AG09319 (cell line): ENCODE measurements around the gene TRIM29.

Experiments
- DNase-seq: peaks from one replicate; pipeline ENCODE4 v3.0.0-alpha.2; 2010; ENCODE audit warnings: low read depth; ENCODE audit errors: extremely low read depth
- TF ChIP-seq, protein P1 (sequence below): IDR thresholded peaks from 2 replicates; pipeline ENCODE4 v1.5.1; 2011; ENCODE audit warnings: low read depth, mild to moderate bottlenecking, inconsistent platforms, low read length, moderate library complexity

TRIM29 gene

DNA sequence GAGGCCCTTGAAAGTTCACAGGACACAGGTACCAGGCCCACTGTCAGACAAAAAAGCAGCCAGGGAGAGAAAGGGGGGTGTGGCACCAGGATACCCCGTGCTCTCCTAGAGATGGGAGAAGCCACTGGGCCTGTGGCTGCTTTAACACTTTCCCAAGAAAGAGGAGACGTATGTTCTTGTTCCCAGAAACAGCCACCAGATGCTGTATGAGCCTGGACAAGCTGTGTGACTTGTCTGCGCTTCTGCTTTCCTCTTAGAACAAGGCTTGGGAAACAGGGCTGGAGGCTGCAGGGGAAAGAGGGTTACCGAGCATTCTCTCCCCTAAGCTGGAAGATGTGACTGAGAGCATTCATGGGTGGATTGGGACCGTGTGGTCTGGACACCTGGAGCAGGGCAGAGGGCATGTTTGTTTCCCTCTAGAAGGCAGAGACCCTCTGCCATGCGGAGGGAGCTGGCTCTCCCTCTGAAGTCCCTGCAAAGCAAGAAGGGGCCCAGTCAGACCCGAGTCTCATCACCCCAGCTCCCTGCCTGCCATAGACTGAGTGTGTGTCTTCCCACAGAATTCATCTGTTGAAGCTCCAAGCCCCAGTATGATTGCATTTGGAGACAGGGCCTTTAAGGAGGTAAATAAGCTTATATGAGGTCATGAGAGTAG lies 74.1 kb downstream of the TRIM29 start:
- no peak for DNase-seq
- TF ChIP-seq, protein P1, sequence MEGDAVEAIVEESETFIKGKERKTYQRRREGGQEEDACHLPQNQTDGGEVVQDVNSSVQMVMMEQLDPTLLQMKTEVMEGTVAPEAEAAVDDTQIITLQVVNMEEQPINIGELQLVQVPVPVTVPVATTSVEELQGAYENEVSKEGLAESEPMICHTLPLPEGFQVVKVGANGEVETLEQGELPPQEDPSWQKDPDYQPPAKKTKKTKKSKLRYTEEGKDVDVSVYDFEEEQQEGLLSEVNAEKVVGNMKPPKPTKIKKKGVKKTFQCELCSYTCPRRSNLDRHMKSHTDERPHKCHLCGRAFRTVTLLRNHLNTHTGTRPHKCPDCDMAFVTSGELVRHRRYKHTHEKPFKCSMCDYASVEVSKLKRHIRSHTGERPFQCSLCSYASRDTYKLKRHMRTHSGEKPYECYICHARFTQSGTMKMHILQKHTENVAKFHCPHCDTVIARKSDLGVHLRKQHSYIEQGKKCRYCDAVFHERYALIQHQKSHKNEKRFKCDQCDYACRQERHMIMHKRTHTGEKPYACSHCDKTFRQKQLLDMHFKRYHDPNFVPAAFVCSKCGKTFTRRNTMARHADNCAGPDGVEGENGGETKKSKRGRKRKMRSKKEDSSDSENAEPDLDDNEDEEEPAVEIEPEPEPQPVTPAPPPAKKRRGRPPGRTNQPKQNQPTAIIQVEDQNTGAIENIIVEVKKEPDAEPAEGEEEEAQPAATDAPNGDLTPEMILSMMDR, result no peak

GRCh38 chr11:120062561-120062930 lies 75.4 kb downstream of the TRIM29 start:
- no peak for DNase-seq
- TF ChIP-seq, protein P1, result no peak

GRCh38 chr11:120061761-120062560 lies 76.0 kb downstream of the TRIM29 start:
- no peak for DNase-seq
- TF ChIP-seq, protein P1, result no peak
